Fibroblast of pulmonary artery (primary cell): ENCODE results near the gene USP6NL.

Experiments used
- DNase-seq: peaks from one replicate; pipeline ENCODE4 v3.0.0-alpha.2; 2010; ENCODE audit warnings: low read depth
- H3K4me3 ChIP-seq: replicated peaks from 2 replicates; pipeline ENCODE4 v1.5.1; 2011; ENCODE audit warnings: low read depth, mild to moderate bottlenecking, control low read depth, low read length, moderate library complexity
- TF ChIP-seq, protein P1 (sequence below): IDR thresholded peaks from 2 replicates; pipeline ENCODE4 v1.5.1; 2011; ENCODE audit warnings: mild to moderate bottlenecking, control low read depth, low read length, inconsistent platforms; ENCODE audit errors: missing control alignments

Gene USP6NL

DNA sequence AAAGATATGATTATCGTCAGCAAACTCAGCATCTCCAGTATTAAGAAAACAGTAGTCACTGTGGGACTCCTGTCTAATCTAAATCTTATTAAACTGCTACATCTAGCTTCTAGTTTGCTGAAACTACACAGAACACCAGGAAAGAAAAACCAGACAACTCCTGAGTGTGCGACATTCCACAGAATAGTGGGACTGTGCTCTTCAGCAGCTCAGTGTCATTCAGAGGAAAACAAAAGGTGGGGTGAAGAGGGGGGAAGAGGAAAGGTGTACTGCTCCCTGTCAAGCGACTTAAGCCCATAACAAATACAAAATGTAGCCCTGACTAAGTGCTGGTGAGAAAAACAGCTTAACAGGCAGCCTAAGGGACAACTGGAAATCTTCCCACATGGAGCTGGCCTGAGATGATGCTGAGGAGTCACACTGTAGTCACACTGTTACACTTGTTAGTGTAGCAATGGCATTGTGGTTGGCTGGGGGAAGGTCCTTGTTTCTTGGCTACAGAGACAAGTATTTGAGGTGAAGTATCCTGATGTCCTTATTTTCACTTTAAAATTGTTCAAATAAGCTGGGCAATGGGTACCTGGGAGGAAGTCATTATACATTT is 135.5 kb downstream of the USP6NL start:
- DNase-seq = no peak
- TF ChIP-seq, protein P1, sequence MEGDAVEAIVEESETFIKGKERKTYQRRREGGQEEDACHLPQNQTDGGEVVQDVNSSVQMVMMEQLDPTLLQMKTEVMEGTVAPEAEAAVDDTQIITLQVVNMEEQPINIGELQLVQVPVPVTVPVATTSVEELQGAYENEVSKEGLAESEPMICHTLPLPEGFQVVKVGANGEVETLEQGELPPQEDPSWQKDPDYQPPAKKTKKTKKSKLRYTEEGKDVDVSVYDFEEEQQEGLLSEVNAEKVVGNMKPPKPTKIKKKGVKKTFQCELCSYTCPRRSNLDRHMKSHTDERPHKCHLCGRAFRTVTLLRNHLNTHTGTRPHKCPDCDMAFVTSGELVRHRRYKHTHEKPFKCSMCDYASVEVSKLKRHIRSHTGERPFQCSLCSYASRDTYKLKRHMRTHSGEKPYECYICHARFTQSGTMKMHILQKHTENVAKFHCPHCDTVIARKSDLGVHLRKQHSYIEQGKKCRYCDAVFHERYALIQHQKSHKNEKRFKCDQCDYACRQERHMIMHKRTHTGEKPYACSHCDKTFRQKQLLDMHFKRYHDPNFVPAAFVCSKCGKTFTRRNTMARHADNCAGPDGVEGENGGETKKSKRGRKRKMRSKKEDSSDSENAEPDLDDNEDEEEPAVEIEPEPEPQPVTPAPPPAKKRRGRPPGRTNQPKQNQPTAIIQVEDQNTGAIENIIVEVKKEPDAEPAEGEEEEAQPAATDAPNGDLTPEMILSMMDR = no peak

DNA sequence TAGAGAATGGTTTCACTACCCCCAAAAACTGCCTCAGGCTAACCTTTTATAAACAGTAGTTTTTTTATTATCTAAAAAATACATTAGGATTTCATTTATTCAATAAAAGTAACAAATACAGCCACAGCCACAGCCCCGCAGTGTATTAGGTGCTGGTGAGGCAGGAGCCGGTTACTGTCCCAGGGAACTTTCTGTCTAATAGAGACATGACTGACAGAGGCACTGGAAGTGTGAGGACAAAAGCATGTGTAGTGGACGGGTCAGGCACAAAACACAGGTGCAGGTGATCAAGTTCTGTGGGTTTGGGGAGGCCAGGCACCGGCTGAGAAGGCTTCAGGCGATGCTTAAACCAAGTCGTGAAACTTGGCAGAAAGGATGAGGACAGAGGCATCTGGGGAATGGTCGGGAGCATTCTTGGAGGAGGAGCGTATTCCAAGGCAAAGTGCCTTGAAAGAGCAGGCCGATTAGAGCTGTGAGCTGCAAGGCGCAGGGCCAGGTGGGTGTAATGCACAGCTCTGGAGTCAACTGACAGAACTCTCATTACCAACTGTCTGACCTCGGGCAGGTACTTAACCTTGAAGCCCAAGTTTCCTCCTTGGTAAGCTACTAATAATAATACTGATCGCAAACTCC is 138.2 kb downstream of the USP6NL start:
- DNase-seq = no peak
- H3K4me3 ChIP-seq = no peak overlapping the region
- TF ChIP-seq, protein P1 = no peak

More for the DNA sequence above, 135.5 kb downstream of the USP6NL start:
- H3K4me3 ChIP-seq = no peak overlapping the region

DNA sequence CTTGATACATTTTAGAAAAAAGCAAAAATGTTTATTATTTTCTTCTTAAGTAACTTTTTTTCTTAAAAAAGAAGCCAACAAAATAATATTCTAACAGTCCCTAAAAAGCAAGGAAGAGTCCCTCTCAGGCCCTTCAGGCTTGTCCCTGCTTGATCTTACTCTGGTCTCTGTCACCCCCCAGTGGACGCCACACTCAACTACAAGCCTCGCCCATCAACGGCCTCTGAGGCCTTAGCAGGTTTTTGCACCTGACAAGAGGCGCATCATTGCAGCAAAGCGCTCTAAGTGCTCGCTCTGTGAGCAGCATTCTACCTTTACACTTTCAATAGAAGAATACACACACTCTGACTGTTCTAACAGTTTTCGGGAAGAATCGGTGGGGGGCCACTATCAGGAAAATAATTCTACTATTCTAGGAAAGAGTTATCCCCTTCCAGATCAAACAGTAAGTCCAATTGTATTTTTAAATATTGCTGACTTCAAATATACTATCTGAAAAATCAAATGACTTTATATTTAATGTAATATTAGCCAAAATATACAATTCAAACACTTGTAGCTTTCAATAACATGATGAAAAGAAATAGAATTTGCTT is 139.2 kb downstream of the USP6NL start:
- peak; percentile 65 for DNase-seq
- no peak overlapping the region for H3K4me3 ChIP-seq
- TF ChIP-seq, protein P1 = peak; percentile 91

DNA sequence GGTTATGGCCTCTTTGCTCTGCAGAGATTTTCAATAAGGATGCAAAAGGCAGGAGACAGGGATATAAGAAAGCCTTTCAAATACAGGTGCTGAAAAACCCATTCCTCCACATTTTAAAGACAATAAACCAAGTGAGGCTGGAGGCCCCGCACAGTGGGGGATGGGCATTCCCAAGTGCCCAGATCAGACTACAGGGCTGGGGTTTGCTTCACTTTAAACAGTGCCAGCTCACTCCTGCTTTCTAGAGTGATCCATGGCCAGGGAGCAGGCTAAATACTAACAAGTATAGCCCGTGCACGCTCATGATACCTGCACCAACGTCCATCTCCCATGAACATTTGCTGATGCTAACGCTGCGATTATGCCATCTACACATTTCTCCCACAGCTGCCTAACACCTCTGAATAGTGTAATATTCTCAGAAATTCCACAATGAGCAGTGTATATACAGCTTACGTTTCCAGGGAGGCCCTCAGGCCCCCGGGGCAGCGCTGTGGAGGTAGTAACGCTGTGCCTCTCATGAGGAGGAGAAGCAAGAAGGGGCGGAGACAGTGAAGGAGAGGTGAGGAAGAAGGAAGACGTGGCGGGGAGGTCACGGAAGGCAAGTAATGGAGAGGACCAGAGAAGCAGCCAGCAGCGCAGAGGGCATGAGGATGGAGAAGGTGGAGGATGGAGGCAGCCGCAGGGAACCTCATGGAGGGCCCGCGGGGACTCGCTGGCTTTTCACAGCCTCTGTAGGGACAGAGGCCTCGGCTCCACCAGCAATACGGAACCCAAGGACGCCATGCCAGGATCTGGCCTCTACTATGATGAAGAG is 141.7 kb downstream of the USP6NL start:
- H3K4me3 ChIP-seq = no peak overlapping the region
- TF ChIP-seq, protein P1 = no peak
- DNase-seq = no peak

- no peak overlapping the region for H3K4me3 ChIP-seq
- peak; percentile 17 for DNase-seq
Observed at GRCh38 chr10:11468126-11468742, 143.2 kb downstream of the USP6NL start.

GRCh38 chr10:11465406-11465805 is 146.0 kb downstream of the USP6NL start:
- H3K4me3 ChIP-seq = no peak overlapping the region
- DNase-seq = no peak
- TF ChIP-seq, protein P1 = no peak

More at GRCh38 chr10:11468126-11468742, 143.2 kb downstream of the USP6NL start:
- TF ChIP-seq, protein P1 = no peak
